ENCODE measurements around the gene PNMA6E.

The PNMA6E gene

GRCh38 chrX:153441981-153442380, 40.8 kb upstream of the PNMA6E start (continued):
- TF ChIP-seq ZNF214 (tag by site-specific recombination; IDR thresholded peaks at IDR 0.05; ENCODE audit: borderline replicate concordance), result no peak

GRCh38 chrX:153441296-153441695, 40.1 kb upstream of the PNMA6E start:
- ChIA-PET CTCF (interaction anchor here (0.8 to 2.3 kb wide), 4 partner anchors 19 to 500 kb away, joined by 3 to 9 read pairs (median 4); no protein-coding TSS in a partner anchor), POLR2A (interaction anchor here (0.5 kb wide), 1 partner anchor 283 kb away, joined by 4 read pairs; the partner anchor contains the start of gene BCAP31)
- Histone ChIP-seq H3K9me3 (ENCODE audit: control insufficient read depth, insufficient read depth, low read depth, low read length) (no peaks in the 10 kb centered on the region), H3K27ac (ENCODE audit: extremely low read depth, low read depth, low read length) (no peak overlapping the region), H3K4me3 (ENCODE audit: low read depth, low read length) (no peak overlapping the region), H3K4me1 (ENCODE audit: control insufficient read depth, insufficient read depth, low read length) (no peaks in the 10 kb centered on the region), H3K36me3 (ENCODE audit: control insufficient read depth in 2 of 2, insufficient read depth in 1 of 2, low read length in 2 of 2) (no peaks in the 10 kb centered on the region)
- TF ChIP-seq REST (tag by site-specific recombination; IDR thresholded peaks at IDR 0.05), result no peak
- TF ChIP-seq ZNF488 (tag by site-specific recombination; IDR thresholded peaks at IDR 0.05), result no peak
- TF ChIP-seq ZNF544 (tag by site-specific recombination; IDR thresholded peaks at IDR 0.05), result no peak
- no peak for TF ChIP-seq ZNF76 (tag by site-specific recombination; IDR thresholded peaks at IDR 0.05; ENCODE audit: borderline replicate concordance, low read depth)
- no peak for TF ChIP-seq KLF8 (tag by site-specific recombination; IDR thresholded peaks at IDR 0.05)
- TF ChIP-seq TRIM28 (IDR thresholded peaks at IDR 0.05; ENCODE audit: borderline replicate concordance, low read length), result no peak
- TF ChIP-seq ZNF48 (tag by site-specific recombination; IDR thresholded peaks at IDR 0.05), result no peak
- TF ChIP-seq ZNF335 (tag by site-specific recombination; conservative IDR thresholded peaks at IDR 0.05), result no peak
- no peak for TF ChIP-seq ZBTB6 (tag by site-specific recombination; IDR thresholded peaks at IDR 0.05)

GRCh38 chrX:153440556-153441135, 39.5 kb upstream of the PNMA6E start:
- CTCF ChIA-PET, result interaction anchor here (0.8 to 2.3 kb wide), 4 partner anchors 20 to 499 kb away, joined by 3 to 9 read pairs (median 4); no protein-coding TSS in a partner anchor
- TF ChIP-seq ZIC2 (tag by site-specific recombination; IDR thresholded peaks at IDR 0.05) (peak; percentile 3; the same call in 1 of the 2 replicates), ZNF555 (tag by site-specific recombination; conservative IDR thresholded peaks at IDR 0.05) (no peak), ZNF311 (tag by site-specific recombination; IDR thresholded peaks at IDR 0.05; ENCODE audit: borderline replicate concordance) (no peak), ZNF830 (tag by site-specific recombination; IDR thresholded peaks at IDR 0.05; ENCODE audit: low read depth) (no peak), ZNF140 (tag by site-specific recombination; IDR thresholded peaks at IDR 0.05) (0 out of 2 replicates have a peak, but pooled peaks have one; percentile 16), ZNF837 (tag by site-specific recombination; IDR thresholded peaks at IDR 0.05) (no peak), ZNF623 (tag by site-specific recombination; IDR thresholded peaks at IDR 0.05) (no peak), HOXD13 (CRISPR knock-in tag; IDR thresholded peaks at IDR 0.05; ENCODE audit: borderline replicate concordance) (no peak), ZNF664 (tag by site-specific recombination; IDR thresholded peaks at IDR 0.05) (no peak), ZEB2 (tag by site-specific recombination; IDR thresholded peaks at IDR 0.05) (no peak), ZNF558 (tag by site-specific recombination; IDR thresholded peaks at IDR 0.05) (no peak), ZSCAN18 (tag by site-specific recombination; IDR thresholded peaks at IDR 0.05) (no peak), ZNF596 (tag by site-specific recombination; IDR thresholded peaks at IDR 0.05) (no peak), ZNF530 (tag by site-specific recombination; IDR thresholded peaks at IDR 0.05; ENCODE audit: low read depth) (no peak), ZNF214 (tag by site-specific recombination; IDR thresholded peaks at IDR 0.05; ENCODE audit: borderline replicate concordance) (no peak)
- no peaks in the 10 kb centered on the region for H3K9me3 ChIP-seq (ENCODE audit: control insufficient read depth, insufficient read depth, low read depth, low read length)

More at GRCh38 chrX:153440556-153441135, 39.5 kb upstream of the PNMA6E start:
- Histone ChIP-seq H3K4me3 (ENCODE audit: low read depth, low read length) (no peak overlapping the region), H3K27ac (ENCODE audit: extremely low read depth, low read depth, low read length) (no peak overlapping the region), H3K36me3 (ENCODE audit: control insufficient read depth in 2 of 2, insufficient read depth in 1 of 2, low read length in 2 of 2) (no peaks in the 10 kb centered on the region), H3K4me1 (ENCODE audit: control insufficient read depth, insufficient read depth, low read length) (no peaks in the 10 kb centered on the region)
- POLR2A ChIA-PET, result interaction anchor here (0.5 kb wide), 1 partner anchor 283 kb away, joined by 4 read pairs; the partner anchor contains the start of gene BCAP31

All from HEK293 (cell line).